ENCODE data around the gene ST6GALNAC2.
"Not testable (repeated sequence)": the region's sequence is repeated elsewhere in the genome, so short reads cannot be mapped to it uniquely, and the experiment has no call there.

Gene ST6GALNAC2

GRCh38 chr17:76585649-76586593 is at the start of gene ST6GALNAC2:
Gene ST6GALNAC2, minus strand, starts transcription at chr17:76585860. Its CDS starts 52 bp downstream, at chr17:76585808.
- DNase-seq (ENCODE audit: low spot score): peak; percentile 74

DNA sequence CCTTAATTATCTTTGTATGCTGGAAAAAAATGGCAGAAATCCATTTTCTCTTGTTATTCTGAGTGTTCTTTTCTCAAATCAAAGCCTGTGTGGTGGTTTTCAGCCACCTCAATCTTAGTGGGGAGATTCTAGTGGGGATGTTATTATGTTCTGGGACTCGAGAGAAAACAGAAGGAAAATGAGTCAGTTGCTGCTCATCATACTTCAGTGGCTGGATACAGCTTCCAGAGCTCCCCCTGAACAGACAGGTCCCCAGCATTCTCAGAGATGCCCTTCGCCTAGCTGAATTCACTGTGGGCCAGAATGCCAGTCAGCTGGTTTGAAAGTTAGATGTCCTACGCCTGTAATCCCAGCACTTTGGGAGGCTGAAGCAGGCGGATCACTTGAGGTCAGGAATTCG is 49.4 kb upstream of the ST6GALNAC2 start:
- no peak for DNase-seq (ENCODE audit: low spot score)

DNA sequence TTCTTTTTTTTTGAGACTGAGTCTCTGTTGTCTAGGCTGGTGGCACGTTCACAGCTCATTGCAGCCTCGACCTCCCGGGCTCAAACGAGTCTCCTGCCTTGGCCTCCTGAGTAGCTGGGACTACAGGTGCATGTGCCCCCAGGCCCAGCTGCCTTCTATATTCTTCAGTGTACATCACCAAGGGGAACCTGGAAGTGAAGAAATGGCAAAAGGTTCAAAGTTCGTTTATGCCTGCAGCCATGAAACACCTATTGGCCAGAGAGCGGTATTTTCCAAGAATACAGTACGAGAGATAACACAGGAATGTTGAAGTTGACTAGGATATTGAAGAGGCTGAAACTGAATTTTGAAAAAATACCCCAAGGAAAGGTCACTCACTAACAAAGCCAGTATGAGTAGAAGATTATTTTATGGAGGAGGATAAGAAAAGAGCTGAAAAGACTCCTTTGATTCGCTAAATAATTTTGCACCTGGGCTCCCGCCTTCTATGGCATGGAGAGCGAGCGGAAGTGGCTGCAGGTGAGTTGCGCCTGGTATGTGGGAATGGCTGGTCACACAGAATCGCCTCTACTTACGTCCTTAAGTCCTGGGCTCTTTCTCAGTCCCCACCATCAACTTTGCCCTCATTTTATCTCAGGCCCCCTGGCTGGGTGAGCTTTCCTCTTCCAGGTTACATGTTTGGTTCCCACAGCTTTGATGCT is 48.1 kb upstream of the ST6GALNAC2 start:
- DNase-seq (ENCODE audit: low spot score): no peak

GRCh38 chr17:76631821-76632565 is 46.3 kb upstream of the ST6GALNAC2 start:
- DNase-seq (ENCODE audit: low spot score): no peak

DNA sequence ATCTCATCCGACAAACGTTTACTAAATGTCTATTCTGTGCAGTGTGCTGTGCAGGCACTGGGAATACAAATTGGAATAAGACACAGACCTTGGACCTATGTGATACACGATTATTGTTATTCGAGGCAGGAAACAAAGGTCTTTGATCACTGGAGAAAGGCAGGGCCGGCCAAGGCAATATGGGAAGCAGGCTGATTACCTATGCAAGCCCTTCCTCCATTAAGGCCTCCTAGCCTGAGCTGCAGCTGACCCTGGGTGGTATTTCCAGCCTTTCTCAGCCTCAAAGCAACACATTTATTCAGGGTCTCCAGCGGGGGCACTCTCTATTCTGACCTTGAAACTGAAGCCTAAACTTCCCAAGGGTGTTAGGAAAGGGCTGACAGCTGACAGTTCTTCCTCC is 44.5 kb upstream of the ST6GALNAC2 start:
- DNase-seq (ENCODE audit: low spot score): no peak

GRCh38 chr17:76627510-76627909 is 41.9 kb upstream of the ST6GALNAC2 start:
- no peak for DNase-seq (ENCODE audit: low spot score)

- no peak for DNase-seq (ENCODE audit: low spot score)
These were observed 40.8 kb upstream of the ST6GALNAC2 start for GRCh38 chr17:76626442-76626841.

GRCh38 chr17:76625496-76625895 is 39.8 kb upstream of the ST6GALNAC2 start:
- no peak for DNase-seq (ENCODE audit: low spot score)

DNA sequence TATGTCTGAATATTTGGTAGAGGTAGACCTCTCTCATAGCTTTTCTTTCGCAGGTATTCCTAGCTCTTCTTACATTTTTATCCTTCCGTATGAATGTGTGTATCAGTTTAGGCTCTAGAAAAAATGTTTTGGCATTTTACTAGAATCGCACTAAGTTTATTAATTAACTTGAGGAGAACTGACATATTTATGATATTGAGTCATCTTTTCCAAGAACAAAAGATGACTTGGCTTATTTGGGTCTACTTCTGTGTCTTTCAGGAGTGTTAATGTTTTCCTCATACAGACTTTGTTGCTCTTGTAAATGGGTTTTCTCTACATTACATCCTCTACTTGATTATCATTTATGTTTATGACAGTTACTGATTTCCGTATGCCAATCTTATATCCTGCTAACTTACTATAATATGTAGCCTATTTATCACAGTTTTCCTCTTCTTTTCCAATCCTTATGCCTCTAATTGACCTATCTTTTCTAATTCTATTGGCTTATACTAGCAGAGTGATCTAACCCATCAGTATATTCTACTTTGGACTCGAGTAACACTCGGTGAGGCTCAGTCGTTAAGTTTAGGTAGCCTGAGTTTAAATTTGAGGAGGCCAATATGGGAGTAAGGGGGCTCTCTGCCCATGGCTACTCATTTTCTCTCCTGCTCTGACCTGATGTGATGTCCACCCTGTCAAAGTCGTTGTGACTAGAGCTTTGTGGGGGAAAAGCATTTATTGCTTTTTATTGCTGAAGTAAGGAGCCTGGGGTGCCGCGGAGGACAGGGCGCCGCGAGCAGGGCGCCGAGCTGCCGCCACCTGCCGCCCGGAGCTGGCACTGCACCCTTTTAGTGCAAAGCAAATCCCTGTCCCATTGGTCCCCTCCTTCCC is 37.8 kb upstream of the ST6GALNAC2 start:
- peak; percentile 59 for DNase-seq (ENCODE audit: low spot score)

- no peak for DNase-seq (ENCODE audit: low spot score)
These were observed 32.2 kb upstream of the ST6GALNAC2 start for GRCh38 chr17:76617838-76618237.

DNA sequence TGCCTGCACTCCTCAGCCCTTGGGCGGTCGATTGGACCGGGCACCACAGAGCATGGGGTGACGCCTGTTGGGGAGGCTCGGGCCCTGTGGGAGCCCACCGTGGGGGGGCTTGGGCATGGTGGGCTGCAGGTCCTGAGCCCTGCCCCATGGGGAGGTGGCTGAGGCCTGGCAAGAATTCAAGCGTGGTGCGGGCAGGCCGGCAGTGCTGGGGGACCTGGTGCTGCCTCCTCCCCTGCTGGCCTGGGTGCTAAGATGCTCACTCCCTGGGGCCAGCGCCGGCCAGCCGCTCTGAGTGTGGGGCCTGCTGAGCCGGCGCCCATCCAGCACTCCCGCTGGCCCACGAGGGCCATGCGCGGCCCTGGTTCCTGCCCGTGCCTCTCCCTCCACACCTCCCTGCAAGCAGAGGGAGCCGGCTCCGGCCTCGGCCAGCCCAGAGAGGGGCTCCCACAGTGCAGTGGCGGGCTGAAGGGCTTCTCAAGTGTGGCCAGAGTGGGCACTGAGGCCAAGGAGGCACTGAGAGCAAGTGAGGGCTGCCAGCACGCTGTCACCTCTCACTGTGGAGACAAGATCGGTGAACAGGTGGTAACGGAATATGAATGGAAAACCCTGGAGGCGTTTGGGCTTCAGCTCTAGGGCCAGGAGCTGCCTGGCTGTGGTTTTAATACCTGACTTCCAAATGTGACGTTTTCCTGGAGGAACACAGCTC is 29.4 kb upstream of the ST6GALNAC2 start:
- no peak for DNase-seq (ENCODE audit: low spot score)

DNA sequence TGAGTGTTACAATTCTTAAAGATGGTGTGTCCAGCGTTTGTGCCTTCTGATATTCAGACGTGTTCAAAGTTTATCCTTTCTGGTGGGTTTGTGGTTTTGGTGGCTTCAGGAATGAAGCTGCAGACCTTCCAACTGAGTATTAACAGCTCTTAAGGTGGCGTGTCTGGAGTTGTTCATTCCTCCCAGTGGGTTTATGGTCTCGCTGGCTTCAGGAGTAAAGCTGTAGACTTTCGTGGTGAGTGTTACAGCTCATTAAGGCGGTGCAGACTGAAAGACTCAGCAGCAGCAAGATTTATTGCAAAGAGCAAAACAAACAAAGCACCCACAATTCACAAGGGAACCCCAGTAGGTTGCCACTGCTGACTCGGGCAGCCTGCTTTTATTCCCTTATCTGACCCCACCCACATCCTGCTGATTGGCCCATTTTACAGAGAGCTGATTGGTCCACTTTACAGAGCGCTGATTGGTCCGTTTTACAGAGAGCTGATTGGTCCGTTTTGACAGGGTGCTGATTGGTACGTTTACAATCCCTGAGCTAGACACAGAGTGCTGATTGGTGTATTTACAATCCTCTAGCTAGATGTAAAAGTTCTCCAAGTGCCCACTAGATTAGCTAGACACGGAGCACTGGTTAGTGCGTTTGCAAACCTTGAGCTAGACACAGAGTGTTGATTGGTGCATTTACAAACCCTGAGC is 28.6 kb upstream of the ST6GALNAC2 start:
- not testable (repeated sequence) for DNase-seq (ENCODE audit: low spot score)

DNA sequence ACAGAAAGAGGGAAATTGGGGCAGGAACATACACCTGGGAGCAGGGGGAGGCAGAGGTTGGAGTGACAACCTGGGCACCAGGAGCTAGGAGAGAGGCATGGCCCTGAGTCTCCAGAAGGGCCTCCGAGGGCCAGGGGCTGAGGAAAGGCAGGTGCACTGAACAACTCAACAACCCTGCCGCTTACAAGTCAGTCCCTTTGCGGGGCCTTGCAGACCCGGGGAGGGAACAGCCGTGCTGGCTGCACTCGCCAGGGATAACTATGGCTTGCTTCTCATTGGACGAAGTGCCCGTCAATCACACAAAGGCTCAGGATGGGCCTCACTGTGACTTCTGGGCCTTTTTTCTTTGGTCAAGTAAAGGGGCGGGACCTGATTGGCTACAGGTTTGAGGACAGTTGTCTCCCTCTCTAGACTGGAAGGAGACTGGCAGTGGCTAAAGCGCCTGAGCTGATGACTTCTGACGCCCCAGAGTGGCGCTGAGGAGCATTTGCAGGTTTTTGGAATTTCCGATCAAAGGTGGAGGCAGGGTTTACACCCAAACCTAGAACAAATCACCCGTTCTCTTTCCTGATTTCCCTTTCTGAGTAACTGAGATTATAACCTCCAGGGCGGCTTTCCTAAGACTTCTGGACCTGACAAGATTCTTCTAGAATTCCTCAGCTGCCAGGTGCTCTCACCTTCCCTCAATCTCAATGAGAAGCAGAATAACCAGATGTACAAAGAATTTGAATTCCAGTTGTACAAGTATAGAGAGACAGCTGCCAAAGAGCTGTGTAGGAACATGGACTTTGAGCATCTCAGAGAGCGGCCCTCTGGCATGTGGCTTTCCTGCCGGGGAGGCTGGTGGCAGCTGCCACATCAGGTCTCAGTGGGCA is 27.6 kb upstream of the ST6GALNAC2 start:
- peak; percentile 29 for DNase-seq (ENCODE audit: low spot score)

DNA sequence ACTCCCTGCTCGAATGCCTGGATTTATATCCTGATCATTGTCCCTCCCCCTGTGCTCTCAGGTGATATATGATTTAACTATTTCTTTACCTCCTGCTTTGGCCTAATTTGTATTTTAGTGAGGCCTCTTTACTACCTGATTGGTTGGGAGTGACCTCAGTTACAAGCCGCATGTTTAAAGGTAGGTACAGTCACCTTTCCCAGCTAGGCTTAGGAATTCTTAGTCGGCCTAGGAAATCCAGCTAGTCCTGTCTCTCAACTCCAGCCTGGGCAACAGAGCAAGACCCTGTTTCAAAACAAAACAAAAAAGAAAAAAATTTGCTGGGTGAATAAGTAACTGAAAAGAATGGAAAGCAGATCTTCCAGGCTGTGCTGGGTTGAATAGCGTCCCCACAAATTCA is 26.8 kb upstream of the ST6GALNAC2 start:
- no peak for DNase-seq (ENCODE audit: low spot score)

GRCh38 chr17:76611758-76612157 is 26.1 kb upstream of the ST6GALNAC2 start:
- no peak for DNase-seq (ENCODE audit: low spot score)

DNA sequence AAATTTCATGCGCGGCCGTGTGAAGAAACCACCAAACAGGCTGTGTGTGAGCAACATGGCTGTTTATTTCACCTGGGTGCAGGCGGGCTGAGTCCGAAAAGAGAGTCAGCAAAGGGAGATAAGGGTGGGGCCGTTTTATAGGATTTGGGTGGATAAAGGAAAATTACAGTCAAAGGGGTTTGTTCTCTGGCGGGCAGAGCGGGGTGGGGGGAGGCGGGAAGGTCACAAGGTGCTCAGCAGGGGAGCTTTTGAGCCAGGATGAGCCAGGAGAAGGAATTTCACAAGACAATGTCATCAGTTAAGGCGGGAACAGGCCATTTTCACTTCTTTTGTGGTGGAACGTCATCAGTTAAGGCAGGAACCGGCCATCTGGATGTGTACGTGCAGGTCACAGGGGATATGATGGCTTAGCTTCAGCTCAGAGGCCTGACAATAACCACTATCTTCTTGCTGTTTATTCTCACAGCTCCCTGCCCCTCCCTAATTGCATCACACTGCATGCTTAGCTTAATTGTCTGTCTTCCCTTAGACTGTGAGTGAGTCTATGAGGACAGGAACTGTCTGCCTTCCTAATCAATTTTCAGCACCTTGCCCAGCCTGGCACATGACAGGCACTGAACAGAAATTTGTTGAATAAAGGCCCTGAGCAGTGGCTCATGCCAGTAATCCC is 25.6 kb upstream of the ST6GALNAC2 start:
- not testable (repeated sequence) for DNase-seq (ENCODE audit: low spot score)

DNA sequence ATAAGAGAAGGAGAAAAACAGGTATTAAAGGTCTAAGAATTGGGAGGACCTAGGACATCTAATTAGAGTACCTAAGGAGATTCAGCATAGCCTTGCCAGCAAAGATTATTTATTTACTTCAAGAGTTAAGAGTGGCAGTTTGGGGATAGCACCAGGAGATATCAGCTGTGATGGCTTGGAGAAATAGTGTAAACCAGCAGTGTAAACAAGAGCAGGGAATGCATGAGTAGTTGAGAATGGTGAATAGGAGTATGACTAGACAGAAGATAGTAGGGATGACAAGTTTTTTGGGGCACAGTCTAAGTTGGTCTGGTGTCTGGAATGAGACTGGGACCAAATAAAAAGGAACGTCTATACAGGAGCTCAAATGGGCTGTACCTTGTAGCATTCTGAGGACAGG is 21.0 kb upstream of the ST6GALNAC2 start:
- DNase-seq (ENCODE audit: low spot score): not testable (repeated sequence)

DNA sequence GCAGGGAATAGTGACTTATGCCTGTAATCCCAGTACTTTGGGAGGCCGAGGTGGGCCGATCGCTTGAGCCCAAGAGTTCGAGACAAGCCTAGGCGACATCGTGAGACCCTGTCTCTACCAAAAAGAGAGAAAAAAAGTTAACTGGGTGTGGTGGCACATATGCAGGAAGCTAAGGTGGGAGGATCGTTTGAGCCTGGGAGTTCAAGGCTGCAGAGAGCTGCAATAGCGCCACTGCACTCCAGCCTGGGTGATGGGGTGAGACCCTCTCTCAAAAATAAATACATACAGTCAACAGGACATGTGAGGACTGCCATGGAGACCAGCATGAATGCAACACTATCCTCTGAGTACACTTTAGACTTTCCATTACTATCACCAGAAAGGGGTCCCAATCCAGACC is 15.4 kb upstream of the ST6GALNAC2 start:
- DNase-seq (ENCODE audit: low spot score): no peak

Data from SW480 (cell line).